ENCODE measurements around the gene FGA.
A peak's percentile ranks its signal among the peaks of the same experiment; 100 is the strongest.

FGA gene

GRCh38 chr4:154573190-154573870, 17.2 kb downstream of the FGA start:
- no peak for ATAC-seq
- H3K4me3 Mint-ChIP-seq, result no peak overlapping the region
- no peaks in the 10 kb centered on the region for H3K36me3 Mint-ChIP-seq
- no peaks in the 10 kb centered on the region for H3K4me1 Mint-ChIP-seq
- H3K27ac Mint-ChIP-seq, result no peak overlapping the region
- peaks cover 10% of the 10 kb centered on the region for H3K27me3 Mint-ChIP-seq
- H3K9me3 Mint-ChIP-seq, result no peaks in the 10 kb centered on the region

GRCh38 chr4:154569584-154569983, 21.0 kb downstream of the FGA start:
- ATAC-seq, result no peak
- no peak overlapping the region for H3K4me3 Mint-ChIP-seq
- no peaks in the 10 kb centered on the region for H3K4me1 Mint-ChIP-seq
- H3K27ac Mint-ChIP-seq, result no peak overlapping the region
- H3K9me3 Mint-ChIP-seq, result no peaks in the 10 kb centered on the region
- H3K27me3 Mint-ChIP-seq, result peaks cover 2% of the 10 kb centered on the region
- no peaks in the 10 kb centered on the region for H3K36me3 Mint-ChIP-seq

DNA sequence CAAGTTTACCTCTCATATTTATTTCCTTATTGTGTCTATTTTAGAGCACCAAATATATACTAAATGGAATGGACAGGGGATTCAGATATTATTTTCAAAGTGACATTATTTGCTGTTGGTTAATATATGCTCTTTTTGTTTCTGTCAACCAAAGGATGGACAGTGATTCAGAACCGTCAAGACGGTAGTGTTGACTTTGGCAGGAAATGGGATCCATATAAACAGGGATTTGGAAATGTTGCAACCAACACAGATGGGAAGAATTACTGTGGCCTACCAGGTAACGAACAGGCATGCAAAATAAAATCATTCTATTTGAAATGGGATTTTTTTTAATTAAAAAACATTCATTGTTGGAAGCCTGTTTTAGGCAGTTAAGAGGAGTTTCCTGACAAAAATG, 21.5 kb downstream of the FGA start:
- Mint-ChIP-seq H3K27ac (no peak overlapping the region), H3K4me1 (no peaks in the 10 kb centered on the region), H3K4me3 (no peak overlapping the region), H3K9me3 (no peaks in the 10 kb centered on the region), H3K27me3 (no peaks in the 10 kb centered on the region), H3K36me3 (no peaks in the 10 kb centered on the region)
- ATAC-seq, result no peak

- Mint-ChIP-seq H3K4me3 (no peak overlapping the region), H3K27me3 (no peaks in the 10 kb centered on the region), H3K36me3 (no peaks in the 10 kb centered on the region), H3K4me1 (no peaks in the 10 kb centered on the region), H3K27ac (no peak overlapping the region), H3K9me3 (no peaks in the 10 kb centered on the region)
- ATAC-seq, result no peak
These were observed 23.8 kb downstream of the FGA start for GRCh38 chr4:154566639-154567204.

GRCh38 chr4:154565704-154566103, 24.8 kb downstream of the FGA start:
- Mint-ChIP-seq H3K36me3 (no peaks in the 10 kb centered on the region), H3K9me3 (no peaks in the 10 kb centered on the region), H3K4me1 (no peaks in the 10 kb centered on the region), H3K27me3 (no peaks in the 10 kb centered on the region), H3K27ac (no peak overlapping the region), H3K4me3 (no peak overlapping the region)
- no peak for ATAC-seq

DNA sequence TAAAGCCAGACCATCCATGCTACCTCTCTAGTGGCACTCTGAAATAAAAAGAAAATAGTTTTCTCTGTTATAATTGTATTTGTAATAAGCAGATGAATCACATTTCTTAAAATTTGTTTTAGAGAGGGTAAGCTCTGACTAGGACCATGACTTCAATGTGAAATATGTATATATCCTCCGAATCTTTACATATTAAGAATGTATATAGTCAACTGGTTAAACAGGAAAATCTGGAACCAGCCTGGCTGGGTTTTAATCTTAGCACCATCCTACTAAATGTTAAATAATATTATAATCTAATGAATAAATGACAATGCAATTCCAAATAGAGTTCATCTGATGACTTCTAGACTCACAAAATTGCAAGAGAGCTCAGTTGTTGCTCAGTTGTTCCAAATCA, 26.2 kb downstream of the FGA start:
- no peaks in the 10 kb centered on the region for H3K27me3 Mint-ChIP-seq
- no peak overlapping the region for H3K27ac Mint-ChIP-seq
- no peaks in the 10 kb centered on the region for H3K9me3 Mint-ChIP-seq
- no peak for ATAC-seq
- no peaks in the 10 kb centered on the region for H3K36me3 Mint-ChIP-seq
- H3K4me1 Mint-ChIP-seq, result peaks cover 6% of the 10 kb centered on the region
- H3K4me3 Mint-ChIP-seq, result no peak overlapping the region

DNA sequence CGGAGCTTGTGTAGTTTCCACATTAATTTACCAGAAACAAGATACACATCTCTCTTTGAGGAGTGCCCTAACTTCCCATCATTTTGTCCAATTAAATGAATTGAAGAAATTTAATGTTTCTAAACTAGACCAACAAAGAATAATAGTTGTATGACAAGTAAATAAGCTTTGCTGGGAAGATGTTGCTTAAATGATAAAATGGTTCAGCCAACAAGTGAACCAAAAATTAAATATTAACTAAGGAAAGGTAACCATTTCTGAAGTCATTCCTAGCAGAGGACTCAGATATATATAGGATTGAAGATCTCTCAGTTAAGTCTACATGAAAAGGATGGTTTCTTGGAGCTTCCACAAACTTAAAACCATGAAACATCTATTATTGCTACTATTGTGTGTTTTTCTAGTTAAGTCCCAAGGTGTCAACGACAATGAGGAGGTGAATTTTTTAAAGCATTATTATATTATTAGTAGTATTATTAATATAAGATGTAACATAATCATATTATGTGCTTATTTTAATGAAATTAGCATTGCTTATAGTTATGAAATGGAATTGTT, 27.8 kb downstream of the FGA start, which contains the start of gene FGB:
Gene FGB (plus strand): TSS at position 315 of the 558 bp plus-strand sequence. CDS start 8 bp downstream, at position 323.
- no peaks in the 10 kb centered on the region for H3K36me3 Mint-ChIP-seq
- H3K4me1 Mint-ChIP-seq, result peaks cover 6% of the 10 kb centered on the region
- no peak within 1 kb of the TSS for H3K27ac Mint-ChIP-seq
- no peak for ATAC-seq
- no peaks in the 10 kb centered on the region for H3K27me3 Mint-ChIP-seq
- no peaks in the 10 kb centered on the region for H3K9me3 Mint-ChIP-seq
- H3K4me3 Mint-ChIP-seq, result no peak within 1 kb of the TSS

DNA sequence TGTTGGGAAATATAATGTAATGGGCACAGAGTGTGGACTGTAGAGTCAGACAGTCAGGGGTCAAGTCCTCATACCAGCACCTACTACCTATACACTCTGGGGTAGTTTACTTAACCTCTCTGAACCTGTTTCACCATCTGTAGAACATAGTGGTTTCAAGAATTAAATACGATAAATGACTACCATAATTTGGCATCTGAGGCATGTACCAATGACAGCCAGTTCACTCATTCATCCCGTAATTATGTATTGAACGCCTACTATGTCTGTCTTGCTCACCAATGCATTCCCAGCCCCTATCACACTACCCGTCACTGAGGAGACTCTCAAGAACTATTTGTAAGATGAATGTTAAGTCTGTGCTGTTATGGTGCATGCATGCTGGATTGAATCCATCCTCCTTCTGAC, 29.7 kb downstream of the FGA start:
- Mint-ChIP-seq H3K27me3 (no peaks in the 10 kb centered on the region), H3K4me1 (peaks cover 6% of the 10 kb centered on the region)
- no peak for ATAC-seq

GRCh38 chr4:154560419-154560801, 30.1 kb downstream of the FGA start:
- Mint-ChIP-seq H3K27me3 (no peaks in the 10 kb centered on the region), H3K36me3 (no peaks in the 10 kb centered on the region), H3K4me3 (no peak overlapping the region), H3K9me3 (peaks cover 7% of the 10 kb centered on the region), H3K27ac (no peak overlapping the region), H3K4me1 (peaks cover 6% of the 10 kb centered on the region)
- no peak for ATAC-seq

More for the DNA sequence above, 29.7 kb downstream of the FGA start:
- no peak overlapping the region for H3K27ac Mint-ChIP-seq
- H3K4me3 Mint-ChIP-seq, result no peak overlapping the region
- no peaks in the 10 kb centered on the region for H3K36me3 Mint-ChIP-seq
- peaks cover 7% of the 10 kb centered on the region for H3K9me3 Mint-ChIP-seq

- Mint-ChIP-seq H3K27ac (no peak overlapping the region), H3K4me3 (no peak overlapping the region), H3K4me1 (peaks cover 6% of the 10 kb centered on the region), H3K36me3 (no peaks in the 10 kb centered on the region), H3K9me3 (peaks cover 7% of the 10 kb centered on the region), H3K27me3 (no peaks in the 10 kb centered on the region)
- no peak for ATAC-seq
These were observed 30.8 kb downstream of the FGA start for GRCh38 chr4:154559494-154560418.

DNA sequence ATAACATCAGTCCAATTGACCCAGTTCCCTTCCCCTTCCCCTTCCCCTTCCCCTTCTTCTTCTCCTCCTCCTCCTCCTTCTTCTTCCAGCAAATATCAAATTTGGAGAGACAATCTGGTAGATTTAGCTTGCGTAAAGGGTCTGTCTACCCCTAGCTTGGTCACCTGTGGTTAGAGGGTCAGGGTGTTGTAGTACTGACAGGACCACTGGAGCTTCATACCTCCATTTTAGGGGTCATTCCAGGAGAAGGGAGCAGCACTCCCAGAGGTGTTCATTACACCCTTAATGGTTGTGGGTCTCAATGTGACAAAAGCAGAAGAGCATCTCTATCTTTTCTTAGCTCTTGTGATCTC, 31.4 kb downstream of the FGA start:
- H3K27me3 Mint-ChIP-seq, result no peaks in the 10 kb centered on the region
- H3K9me3 Mint-ChIP-seq, result peaks cover 7% of the 10 kb centered on the region
- H3K36me3 Mint-ChIP-seq, result no peaks in the 10 kb centered on the region
- H3K4me1 Mint-ChIP-seq, result peaks cover 6% of the 10 kb centered on the region
- no peak overlapping the region for H3K27ac Mint-ChIP-seq
- H3K4me3 Mint-ChIP-seq, result no peak overlapping the region
- no peak for ATAC-seq

DNA sequence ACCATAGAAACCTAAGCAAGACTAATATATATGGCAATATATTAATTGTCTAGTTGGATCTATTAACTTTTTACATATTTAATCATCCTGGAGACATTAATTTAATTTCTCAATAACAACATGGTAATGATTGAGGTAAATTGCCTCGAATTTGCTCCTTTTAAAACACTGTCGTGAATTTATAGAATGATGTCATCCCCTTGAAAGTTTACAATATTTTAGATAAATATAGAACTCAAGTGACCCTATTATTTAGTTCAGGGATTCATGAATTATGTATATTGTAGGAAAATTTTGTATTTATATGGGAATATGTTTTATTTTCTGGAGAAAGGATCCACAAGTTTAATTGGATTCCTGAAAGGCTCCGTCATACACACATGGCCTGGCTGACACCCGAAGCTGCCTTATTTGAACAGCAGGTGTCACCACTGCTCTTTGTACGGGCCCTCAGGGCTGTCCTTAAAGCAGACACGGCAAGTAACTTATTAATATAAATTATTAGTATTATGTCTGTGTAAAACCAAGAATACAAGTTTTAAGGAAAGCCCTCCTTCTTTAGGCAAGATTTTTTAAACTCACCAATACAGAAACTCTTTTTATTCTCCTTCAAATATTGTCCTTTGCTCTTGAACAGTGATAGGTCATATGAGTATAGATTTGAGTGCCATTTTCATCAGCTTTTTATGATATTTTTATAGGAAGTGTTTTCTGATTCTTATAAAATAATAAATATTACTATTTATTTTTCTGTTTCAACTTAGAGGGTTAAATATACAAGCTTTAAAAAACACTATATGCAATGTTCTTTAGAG, 38.5 kb downstream of the FGA start:
- H3K27me3 Mint-ChIP-seq, result no peaks in the 10 kb centered on the region
- H3K27ac Mint-ChIP-seq, result no peak overlapping the region
- peaks cover 5% of the 10 kb centered on the region for H3K36me3 Mint-ChIP-seq
- H3K4me3 Mint-ChIP-seq, result no peak overlapping the region
- H3K4me1 Mint-ChIP-seq, result peaks cover 13% of the 10 kb centered on the region
- ATAC-seq, result peak; percentile 67
- H3K9me3 Mint-ChIP-seq, result peaks cover under 1% of the 10 kb centered on the region

- peak; percentile 100 for ATAC-seq
- Mint-ChIP-seq H3K27ac (peak within 1 kb of the TSS; percentile 86), H3K9me3 (no peaks in the 10 kb centered on the region), H3K4me3 (peak within 1 kb of the TSS; percentile 90), H3K36me3 (peaks cover 5% of the 10 kb centered on the region), H3K4me1 (peaks cover 13% of the 10 kb centered on the region), H3K27me3 (no peaks in the 10 kb centered on the region)
These were observed 40.4 kb downstream of the FGA start, which contains the start of gene PLRG1 for GRCh38 chr4:154549894-154550790. Gene PLRG1 (minus strand): TSS chr4:154550400. CDS start chr4:154550308, 92 bp downstream.

DNA sequence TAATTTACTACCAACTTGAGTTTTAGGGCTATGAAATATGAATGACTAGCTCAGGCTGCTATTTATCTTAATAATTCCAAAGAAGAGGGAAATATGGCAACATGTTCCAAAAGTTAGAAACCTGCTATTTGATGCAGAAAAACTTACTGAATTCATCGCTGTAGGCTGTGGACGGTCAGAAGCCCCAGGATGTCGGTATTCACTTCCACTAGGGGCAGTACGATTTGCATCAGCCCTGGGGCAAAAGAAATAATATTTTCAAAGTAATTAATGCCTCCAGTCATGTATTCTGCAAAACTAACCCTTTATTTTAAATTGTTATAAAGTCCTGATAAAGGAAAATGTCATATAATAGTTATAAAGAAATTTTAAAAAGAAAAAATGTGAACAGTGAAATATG, 44.9 kb downstream of the FGA start:
- Mint-ChIP-seq H3K9me3 (peaks cover 2% of the 10 kb centered on the region), H3K4me1 (peaks cover 13% of the 10 kb centered on the region), H3K36me3 (peaks cover 35% of the 10 kb centered on the region), H3K27ac (no peak overlapping the region), H3K27me3 (no peaks in the 10 kb centered on the region), H3K4me3 (no peak overlapping the region)
- no peak for ATAC-seq

All from stimulated activated memory B cell treated with anti-CD40 and anti-IgM and Interleukin-4, amounts not matched to agents 10 μg/mL and 1 μg/mL and 100 μg/mL, for 72 hours (primary cell).